GM18507 (cell line): ENCODE results near the gene PCGF2.
"Not testable (repeated sequence)": the region's sequence is repeated elsewhere in the genome, so short reads cannot be mapped to it uniquely, and the experiment has no call there.

Source experiments
- DNase-seq: peaks from one replicate; pipeline ENCODE4 v3.0.0; 2011; ENCODE audit warnings: low read depth; ENCODE audit not compliant: insufficient read length; ENCODE audit errors: extremely low spot score
- FAIRE-seq: peaks from 2 replicates; lab custom pipeline; 2011; peaks lifted over from hg19 to GRCh38; lab: Jason Lieb, UNC

The PCGF2 gene

DNA sequence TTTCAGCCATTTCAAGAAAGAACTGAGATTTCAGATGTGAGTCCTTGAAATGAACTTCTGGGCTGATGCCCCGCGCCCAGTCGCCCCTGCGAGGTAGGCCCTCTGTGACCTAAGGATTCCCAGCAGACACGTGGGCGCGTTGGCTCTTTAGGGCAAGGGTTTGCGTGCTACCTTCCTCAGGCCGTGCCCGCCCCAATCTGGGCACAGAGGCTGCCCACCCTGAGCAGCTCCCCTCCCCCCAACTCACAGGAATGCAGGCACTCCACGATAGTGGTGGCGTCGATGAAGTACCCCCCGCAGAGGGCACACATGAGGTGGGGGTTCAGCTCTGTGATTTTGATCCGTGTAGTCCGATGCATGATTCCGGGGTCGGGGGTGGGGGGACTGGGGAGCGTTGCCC lies 8.1 kb downstream of the PCGF2 start:
- DNase-seq, result no peak

GRCh38 chr17:38739305-38739704 lies 8.8 kb downstream of the PCGF2 start:
- no peak for DNase-seq
- no peak for FAIRE-seq

More for the DNA sequence above, 8.1 kb downstream of the PCGF2 start:
- no peak for FAIRE-seq

GRCh38 chr17:38738686-38739085 lies 9.4 kb downstream of the PCGF2 start:
- no peak for FAIRE-seq

GRCh38 chr17:38738007-38738662 lies 10.0 kb downstream of the PCGF2 start:
- FAIRE-seq, result no peak
- DNase-seq, result peak; percentile 39

More at GRCh38 chr17:38738686-38739085, 9.4 kb downstream of the PCGF2 start:
- no peak for DNase-seq

GRCh38 chr17:38735161-38735997 lies 12.8 kb downstream of the PCGF2 start:
- DNase-seq, result peak; percentile 64
- no peak for FAIRE-seq

DNA sequence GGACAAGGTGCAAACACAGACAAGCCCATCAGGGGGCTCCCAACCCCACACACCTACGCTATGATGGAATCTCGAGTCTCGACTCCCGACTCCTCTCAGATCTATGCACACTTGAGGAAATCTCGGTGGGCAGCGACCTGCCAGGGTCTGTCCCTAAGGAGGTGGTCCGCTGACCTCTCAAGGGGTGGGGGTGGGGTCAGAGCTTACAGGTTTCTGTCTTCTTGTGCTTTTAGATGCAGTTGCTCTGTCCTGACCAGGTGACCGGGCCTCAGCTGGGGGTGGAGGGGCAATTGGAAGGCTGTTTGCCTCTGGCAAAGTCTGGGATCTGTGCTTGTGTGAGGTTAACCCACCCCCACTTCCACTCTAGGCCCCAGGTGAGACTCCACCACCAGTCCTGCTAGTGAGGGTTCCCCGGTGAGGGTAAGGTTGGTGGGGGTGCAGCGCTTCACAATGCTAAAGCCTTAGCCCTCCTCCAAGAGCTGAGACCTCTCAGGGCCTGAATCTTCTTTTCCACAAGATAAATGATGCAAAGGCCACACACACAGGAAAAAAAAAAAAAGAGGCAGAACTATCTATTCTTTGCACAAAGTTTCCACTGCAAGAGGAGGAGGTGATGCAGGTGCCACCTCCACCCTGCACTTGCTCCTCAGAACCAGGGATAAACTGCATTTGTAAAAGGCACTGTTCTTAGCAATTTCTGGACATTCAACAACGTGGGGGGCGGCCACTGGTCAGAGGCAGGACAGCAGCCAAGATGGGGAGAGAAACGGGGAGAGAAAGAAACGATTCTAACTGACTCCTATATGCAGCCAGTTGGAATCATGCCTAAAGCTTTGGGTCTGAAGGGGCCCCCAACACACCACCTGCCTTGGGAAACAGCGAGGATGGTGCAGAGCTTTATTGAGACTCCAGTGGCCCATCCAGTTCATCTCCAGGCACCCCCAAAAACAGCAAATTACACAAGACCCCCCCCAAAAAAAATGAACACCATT lies 13.9 kb downstream of the PCGF2 start:
- no peak for FAIRE-seq
- DNase-seq, result no peak

DNA sequence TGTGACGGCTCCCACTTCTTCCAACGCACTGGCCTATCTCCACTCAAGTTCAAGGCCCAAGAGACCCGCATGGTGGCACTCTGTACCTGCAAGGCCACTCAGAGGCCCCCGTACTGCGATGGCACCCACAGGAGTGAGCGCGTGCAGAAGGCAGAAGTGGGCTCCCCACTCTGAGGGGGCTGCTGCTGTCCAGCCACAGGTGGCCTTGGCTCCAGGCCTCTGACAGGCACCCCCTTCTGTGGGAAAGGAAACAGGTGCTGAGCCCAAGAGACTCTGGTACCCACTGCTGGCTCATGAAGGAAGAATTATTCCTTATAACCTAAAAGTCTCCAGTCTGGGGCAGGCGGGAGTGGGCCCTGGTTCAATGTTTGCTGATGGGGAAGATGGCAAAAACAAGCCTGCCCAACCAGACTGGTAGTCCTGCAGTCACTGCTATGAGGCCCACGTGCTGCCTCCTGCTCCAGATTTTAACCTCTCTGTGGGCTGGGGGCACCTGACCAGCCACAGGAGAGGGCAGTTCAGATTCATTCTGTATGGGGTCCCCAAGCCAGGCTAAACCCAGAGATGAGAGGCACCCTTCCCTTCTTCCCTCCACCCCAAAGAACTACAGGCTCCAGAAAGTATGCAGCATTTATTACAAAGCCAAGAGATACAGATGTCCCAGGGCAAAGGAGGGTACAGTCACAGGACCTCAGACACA lies 14.7 kb downstream of the PCGF2 start:
- DNase-seq, result no peak
- FAIRE-seq, result no peak

GRCh38 chr17:38732376-38733281 lies 15.5 kb downstream of the PCGF2 start:
- FAIRE-seq (no peak), DNase-seq (no peak)

- FAIRE-seq (no peak), DNase-seq (no peak)
Measured at GRCh38 chr17:38731526-38732294, 16.4 kb downstream of the PCGF2 start.

DNA sequence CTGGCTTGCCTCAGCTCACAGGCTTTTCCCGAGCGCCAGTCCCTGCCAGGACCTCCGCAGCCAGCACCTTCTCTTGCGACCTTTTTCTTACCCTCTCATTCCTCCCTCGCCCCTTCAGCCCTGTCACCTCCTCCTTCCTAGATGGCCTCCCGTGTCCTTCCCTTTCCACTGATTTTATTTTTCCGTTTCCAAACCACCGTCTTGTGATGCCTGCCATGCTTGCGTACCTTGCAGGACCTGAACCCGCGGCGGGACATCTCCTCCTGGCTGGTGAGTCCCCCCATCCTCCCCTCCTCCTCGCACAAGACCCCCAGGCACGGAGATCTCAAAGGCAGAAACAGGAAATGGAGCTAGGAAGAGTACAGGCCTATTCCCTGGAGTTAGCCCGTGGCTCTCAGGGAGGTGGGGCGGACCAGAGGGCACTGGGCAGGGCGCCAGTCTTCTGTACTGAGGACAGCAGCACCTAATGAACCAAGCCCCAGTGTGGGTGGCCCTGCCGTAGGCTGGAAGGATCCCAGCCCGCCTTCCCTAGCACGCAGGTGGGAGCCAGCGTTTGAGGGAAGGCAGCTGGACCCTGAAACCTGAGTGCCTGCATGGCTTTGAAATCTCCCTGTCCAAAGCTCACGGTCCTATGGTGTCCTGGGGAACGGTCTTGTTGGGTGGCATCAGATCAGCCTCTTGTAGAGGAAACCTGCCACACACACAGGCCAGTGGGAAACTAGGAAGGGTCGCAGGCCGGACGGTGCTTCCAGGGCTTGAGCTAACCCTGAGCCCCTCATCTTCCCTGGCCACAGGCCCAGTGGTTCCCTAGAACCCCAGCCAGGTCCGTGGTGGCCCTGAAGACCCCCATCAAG lies 17.4 kb downstream of the PCGF2 start:
- no peak for FAIRE-seq
- no peak for DNase-seq

GRCh38 chr17:38729886-38730525 lies 18.1 kb downstream of the PCGF2 start, which contains the start of gene CISD3:
TSS of gene CISD3 (plus strand) at chr17:38730341. CDS start at chr17:38730359, 18 bp downstream.
- no peak for FAIRE-seq
- peak; percentile 84 for DNase-seq

DNA sequence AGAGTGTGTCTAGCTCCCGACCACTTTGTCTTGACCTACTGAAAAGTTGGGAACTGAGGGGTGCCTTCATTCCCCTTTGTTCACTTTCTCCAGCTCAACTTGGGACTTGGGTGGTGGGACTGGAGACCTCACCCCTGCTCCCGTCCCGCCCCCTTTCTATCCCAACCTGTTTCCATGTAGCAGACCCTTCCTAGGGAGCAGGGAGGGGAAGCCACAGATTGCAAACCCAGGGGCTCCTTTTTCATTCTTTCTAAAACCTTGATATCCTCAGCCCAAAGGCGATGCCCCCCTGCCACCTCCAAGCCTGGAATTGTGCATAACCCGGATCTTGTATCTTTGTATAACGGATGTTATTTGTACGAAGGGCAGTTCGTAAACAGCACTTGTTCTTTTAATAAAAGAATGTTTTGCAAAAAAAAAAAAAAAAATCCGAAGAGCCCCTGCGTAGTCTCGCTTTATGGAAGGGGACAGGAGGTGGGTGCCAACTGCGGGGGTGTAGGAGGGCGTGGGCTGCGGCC lies 18.7 kb downstream of the PCGF2 start:
- no peak for FAIRE-seq
- no peak for DNase-seq

- FAIRE-seq (no peak), DNase-seq (no peak)
Measured at GRCh38 chr17:38728290-38728831, 19.8 kb downstream of the PCGF2 start.

GRCh38 chr17:38727736-38728135 lies 20.4 kb downstream of the PCGF2 start:
- FAIRE-seq, result no peak
- DNase-seq, result no peak

DNA sequence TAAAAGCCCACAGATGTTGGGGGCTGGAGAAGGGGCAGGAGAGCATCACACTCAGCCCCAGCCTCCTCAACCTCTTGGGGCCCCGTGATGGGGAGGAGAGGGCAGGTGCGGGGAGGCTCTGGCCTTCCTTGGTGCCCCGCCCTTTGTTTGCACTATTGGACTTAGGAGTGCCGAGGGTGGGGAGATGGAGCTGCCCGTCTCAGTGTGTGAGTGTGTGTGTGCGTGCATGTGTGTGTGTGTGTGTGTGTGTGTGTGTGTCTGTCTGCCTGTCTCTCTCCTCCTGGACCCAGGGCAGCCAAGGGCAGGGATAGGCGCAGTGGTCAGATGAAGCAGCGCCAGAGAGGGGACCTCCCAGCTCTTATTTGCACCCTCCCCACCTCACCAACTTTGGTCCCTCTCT lies 22.0 kb downstream of the PCGF2 start:
- DNase-seq, FAIRE-seq: not testable (repeated sequence)

DNA sequence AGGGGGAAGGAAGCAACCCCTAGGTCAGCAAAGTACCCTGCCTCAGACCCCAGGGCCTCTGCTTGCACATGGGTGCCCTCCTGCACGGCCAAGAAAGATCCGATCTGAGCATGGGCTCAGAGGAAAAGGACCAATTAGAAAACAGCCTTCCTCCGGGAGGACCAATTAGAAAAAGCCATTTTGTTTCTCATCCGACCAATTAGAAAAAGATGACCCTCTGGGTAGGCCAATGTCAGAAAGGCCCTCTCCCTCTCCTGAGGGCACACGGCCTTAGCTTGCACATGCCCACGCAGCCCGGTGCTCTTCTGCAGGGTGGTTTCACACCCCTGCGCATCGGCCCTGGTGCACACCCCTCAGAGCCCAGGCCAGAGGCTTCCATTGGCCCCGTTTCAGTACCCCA lies 23.1 kb downstream of the PCGF2 start:
- no peak for DNase-seq
- FAIRE-seq, result no peak
